Stimulated activated CD4-positive, alpha-beta T cell treated with anti-CD3 and anti-CD28 coated beads, Interleukin-1b, Interleukin-23, amount 100 ng/mL, for 24 hours (primary cell): Measurements from ENCODE around the gene SAPCD1.
"Not testable (repeated sequence)": the region's sequence is repeated elsewhere in the genome, so short reads cannot be mapped to it uniquely, and the experiment has no call there.

Source experiments
- DNase-seq, 4 experiments: peaks; one replicate each; pipeline ENCODE4 v3.0.0-alpha.2; 2020; ENCODE audit warnings: low read depth in 4 of 4, low spot score in 1 of 4

The SAPCD1 gene

GRCh38 chr6:31776989-31777666 is 14.7 kb downstream of the SAPCD1 start, which contains the start of gene VWA7:
TSS of gene VWA7 (minus strand) at chr6:31777328. CDS start at chr6:31776779, 549 bp downstream.
- DNase-seq, result peak; percentile 46 to 75 (median 60)

DNA sequence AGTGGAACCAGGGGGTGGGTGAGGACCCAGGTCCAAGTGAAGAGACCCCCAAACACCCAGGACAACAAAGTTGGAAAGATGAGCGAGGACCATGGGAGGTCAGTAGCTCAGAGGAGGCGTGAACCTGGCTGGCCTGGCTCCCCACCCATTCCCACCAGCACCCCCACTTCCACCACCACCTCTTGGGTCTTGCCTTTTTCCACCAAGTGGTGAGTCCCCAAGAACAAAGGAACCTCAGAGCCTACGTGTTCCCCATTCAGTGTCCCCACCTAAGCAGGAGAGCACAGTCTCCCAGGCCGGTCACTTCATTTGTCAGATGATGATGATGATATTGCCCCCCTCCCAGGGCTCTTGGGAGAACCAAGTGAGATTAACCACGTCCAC is 15.2 kb downstream of the SAPCD1 start:
- DNase-seq, result no peak

DNA sequence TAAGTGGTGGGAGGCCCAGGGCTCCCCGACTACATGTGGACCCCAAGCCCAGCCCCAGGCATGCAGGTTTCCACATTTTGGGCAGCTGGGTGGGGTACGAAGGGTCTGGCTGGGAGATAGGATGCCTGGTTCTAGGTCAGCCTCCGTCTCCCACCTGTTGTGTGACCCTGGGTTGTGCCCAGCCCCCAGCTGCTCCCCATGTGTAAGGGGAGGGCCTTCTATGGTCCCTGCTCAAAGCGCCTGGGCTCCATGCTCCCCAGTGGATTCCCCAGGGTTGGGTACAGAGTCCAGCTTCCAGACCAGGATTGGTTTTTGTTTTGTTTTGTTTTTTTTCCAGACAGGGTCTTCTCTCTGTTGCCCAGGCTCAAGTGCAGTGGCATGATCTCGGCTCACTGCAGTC is 15.7 kb downstream of the SAPCD1 start:
- no peak for DNase-seq

DNA sequence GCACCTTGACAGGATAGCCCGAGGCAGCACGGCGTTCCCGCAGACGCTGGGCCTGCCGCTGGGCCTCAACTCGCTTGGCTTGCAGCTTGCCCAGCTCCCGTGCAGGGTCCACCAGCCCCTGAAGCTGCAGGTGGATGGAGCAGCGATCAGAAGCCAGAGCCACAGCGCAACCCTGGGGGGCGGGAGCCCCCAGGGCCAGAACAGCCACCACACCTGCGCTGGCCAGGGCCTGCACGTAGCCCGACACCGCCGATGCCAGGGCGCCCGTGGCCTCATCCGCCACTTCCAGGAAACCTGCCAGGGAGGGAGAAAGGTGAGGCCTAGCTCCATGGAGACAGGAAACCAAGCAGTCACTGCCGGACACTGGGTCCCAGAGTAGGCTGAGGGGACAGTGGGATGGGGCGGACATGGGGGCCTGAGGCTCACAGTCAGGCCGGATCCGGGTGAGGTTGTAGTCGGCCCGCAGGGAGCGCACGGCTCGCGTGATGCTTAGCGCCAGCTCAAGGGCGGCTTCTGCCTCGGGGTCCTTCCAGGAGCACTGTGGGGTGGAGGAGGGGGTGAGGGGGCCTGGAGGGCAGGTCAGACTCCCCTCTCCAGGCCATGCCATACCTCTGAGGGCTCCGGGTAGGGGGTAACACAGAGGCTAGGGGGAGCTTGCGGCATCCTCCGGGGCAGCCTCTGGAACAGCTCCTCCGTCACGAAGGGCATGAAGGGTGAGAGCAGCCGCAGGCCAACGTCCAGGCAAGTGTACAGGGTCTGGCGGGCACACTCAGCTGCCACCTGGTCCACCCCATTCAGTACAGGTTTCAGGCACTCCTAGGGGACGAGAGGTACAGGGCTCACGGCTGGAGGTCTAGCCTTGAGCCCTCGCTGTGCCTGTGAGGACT is 16.8 kb downstream of the SAPCD1 start:
- no peak for DNase-seq

DNA sequence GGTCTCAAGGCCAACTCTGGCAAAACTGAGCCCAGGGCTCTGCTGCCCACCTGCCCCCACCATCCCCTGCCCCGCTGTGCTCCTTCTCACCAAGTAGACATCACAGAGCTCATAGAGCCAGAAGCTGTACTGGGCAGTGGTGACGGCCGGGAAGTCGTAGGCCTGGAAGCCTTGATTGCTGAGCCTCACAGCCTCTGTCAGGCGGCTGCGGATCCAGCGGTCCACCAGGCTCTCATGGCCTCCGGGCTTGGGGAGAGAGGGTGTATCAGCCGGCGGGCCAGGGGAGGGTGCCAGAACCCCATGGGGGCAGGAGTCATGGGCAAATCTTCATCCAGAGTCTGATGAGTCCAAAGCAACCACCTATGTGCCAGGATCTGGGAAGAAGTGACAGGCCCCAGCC is 17.5 kb downstream of the SAPCD1 start:
- no peak for DNase-seq

- DNase-seq, result no peak
Observed at GRCh38 chr6:31780507-31781243, 18.2 kb downstream of the SAPCD1 start.

DNA sequence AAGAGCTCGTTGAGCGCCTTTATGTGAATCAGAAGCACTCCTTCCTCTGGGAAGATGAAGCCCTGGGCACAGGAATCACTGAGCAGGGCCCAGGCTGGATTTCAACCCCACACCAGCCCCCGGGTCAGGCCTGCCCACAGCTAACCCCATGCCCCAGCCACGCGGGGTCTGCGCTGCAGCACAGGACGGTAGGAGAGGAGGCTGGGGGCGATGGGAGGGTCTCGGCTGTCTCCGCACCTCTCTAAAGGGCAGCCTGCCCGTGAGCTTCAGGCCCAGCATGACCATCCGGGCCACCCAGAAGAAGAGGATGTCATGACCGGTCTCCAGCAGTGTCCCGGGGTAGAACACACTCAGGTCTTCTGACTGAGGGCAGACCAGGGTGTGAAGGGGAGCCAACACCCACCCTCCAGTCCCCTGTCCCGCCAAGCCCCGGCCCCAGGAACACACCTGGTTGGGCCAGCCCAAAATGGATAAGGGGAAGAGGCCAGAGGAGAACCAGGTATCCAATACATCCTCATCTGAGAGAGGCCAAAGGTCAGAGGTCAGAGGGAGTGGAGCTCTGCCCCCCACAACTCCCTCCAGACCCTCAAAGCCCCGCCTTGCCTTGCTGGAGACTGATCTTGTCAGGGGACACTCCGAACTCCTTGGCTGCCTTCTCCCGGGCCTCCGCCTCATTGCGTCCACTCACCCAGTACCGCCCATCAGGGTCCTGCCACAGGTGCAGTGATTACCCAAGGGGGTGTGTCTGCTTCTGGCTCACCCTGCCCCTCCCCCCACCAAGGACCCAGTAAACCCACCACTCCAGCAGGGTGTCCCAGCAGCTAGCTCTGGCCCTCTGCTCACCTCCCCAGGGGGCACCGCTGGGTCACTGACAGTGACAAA is 19.0 kb downstream of the SAPCD1 start:
- no peak for DNase-seq

- no peak for DNase-seq
Observed at GRCh38 chr6:31782126-31782855, 19.8 kb downstream of the SAPCD1 start.

GRCh38 chr6:31784098-31784925 is 21.9 kb downstream of the SAPCD1 start:
- no peak for DNase-seq

DNA sequence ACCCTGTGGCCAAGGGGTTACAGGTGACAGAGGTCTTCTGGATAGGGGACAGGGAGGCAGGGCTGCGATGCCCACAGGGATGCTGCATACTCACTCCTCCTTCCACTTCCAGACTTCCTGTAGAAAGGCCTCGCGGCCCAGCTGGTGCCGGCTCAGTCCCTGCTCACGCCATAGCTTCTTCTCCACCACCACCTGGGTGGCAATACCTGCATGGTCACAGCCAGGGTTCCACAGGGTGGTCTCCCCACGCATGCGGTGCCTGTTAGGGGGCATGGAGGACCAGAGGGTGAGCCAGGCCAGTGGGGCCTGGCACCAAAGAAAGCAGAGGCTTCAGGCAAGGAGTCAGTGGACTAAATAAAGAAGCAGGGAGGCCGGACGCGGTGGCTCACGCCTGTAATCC is 23.0 kb downstream of the SAPCD1 start:
- no peak for DNase-seq

- DNase-seq, result no peak
Observed at GRCh38 chr6:31791324-31792089, 29.1 kb downstream of the SAPCD1 start.

DNA sequence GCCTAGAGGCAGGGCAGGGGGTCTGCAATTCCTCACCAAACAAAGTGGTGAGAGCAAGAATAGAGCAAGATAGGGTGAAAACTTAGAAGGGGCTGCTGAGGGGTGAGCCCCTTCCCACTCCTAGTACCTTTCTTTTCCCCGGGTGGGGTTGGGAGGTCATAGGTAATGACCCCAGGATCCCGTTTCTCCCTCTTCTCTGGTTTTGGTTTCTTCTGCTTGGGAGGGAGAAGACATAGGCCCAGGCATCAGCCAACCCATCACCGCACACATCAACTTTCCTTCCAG is 29.6 kb downstream of the SAPCD1 start:
- DNase-seq, result no peak

GRCh38 chr6:31792761-31793171 is 30.3 kb downstream of the SAPCD1 start:
- DNase-seq, result no peak

DNA sequence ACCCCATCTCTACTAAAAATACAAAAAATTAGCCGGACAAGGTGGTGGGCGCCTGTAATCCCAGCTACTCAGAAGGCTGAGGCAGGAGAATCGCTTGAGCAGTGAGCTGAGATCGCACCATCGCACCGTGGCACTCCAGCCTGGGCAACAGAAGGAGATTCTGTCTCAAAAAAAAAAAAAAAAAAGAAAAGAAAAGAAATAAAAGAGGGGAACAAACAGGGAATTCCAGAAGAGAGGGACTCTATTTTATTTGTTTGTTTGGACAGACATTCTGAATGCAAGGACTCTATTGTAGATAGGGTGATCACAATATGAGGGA is 31.4 kb downstream of the SAPCD1 start:
- DNase-seq, result not testable (repeated sequence)

GRCh38 chr6:31794294-31794865 is 31.9 kb downstream of the SAPCD1 start:
- DNase-seq, result no peak

DNA sequence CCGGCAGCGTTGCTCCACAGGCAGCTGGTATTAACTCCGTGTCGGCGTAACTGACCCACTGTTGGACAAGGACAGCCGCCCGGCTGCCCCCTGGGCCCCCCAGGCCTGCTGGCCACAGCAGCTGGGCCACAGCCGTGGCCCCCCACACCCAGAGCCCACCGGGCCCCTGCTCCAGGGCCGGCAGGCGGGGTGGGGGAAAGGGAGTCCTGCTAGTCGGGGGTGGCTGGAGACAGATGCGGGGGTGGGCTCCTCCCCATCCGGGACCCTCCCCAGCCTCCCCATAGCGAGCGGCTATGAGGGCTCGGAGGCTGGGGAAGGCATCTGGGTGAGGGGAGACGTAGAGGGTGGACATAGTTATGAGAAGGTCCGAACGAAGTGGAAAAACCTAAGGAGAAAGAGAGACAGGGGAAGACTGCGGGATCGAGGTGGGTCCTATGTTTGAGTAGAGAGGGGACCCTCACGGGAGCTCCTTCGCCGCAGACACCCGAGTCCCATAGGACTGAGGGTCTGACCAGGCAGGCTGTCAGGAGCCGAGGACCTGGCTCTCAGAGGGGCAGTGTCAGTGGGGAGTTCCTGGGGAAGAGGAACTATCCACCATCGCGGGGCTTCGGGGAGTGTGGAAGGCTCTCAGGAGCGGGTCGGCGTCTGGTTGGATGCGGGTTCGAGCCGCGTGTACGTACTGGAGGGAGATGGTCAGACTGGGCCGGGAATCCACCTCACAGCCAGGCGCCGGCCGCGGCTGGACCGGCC is 32.6 kb downstream of the SAPCD1 start:
- no peak for DNase-seq

- DNase-seq, result peak; percentile 58 to 82 (median 70)
Observed at GRCh38 chr6:31795616-31796298, 33.3 kb downstream of the SAPCD1 start, which contains the start of gene VARS1. TSS of gene VARS1 (minus strand) at chr6:31795752. CDS start at chr6:31795217, 535 bp downstream.
